ELR (cell line): ENCODE data around the gene SORL1.
"Not testable (repeated sequence)": the region's sequence is repeated elsewhere in the genome, so short reads cannot be mapped to it uniquely, and the experiment has no call there.

ENCODE experiments used
- DNase-seq: peaks from one replicate; pipeline ENCODE4 v3.0.0-alpha.2; 2015; ENCODE audit warnings: low read depth

SORL1 gene, protein sequence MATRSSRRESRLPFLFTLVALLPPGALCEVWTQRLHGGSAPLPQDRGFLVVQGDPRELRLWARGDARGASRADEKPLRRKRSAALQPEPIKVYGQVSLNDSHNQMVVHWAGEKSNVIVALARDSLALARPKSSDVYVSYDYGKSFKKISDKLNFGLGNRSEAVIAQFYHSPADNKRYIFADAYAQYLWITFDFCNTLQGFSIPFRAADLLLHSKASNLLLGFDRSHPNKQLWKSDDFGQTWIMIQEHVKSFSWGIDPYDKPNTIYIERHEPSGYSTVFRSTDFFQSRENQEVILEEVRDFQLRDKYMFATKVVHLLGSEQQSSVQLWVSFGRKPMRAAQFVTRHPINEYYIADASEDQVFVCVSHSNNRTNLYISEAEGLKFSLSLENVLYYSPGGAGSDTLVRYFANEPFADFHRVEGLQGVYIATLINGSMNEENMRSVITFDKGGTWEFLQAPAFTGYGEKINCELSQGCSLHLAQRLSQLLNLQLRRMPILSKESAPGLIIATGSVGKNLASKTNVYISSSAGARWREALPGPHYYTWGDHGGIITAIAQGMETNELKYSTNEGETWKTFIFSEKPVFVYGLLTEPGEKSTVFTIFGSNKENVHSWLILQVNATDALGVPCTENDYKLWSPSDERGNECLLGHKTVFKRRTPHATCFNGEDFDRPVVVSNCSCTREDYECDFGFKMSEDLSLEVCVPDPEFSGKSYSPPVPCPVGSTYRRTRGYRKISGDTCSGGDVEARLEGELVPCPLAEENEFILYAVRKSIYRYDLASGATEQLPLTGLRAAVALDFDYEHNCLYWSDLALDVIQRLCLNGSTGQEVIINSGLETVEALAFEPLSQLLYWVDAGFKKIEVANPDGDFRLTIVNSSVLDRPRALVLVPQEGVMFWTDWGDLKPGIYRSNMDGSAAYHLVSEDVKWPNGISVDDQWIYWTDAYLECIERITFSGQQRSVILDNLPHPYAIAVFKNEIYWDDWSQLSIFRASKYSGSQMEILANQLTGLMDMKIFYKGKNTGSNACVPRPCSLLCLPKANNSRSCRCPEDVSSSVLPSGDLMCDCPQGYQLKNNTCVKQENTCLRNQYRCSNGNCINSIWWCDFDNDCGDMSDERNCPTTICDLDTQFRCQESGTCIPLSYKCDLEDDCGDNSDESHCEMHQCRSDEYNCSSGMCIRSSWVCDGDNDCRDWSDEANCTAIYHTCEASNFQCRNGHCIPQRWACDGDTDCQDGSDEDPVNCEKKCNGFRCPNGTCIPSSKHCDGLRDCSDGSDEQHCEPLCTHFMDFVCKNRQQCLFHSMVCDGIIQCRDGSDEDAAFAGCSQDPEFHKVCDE (N-terminal part only)

DNA sequence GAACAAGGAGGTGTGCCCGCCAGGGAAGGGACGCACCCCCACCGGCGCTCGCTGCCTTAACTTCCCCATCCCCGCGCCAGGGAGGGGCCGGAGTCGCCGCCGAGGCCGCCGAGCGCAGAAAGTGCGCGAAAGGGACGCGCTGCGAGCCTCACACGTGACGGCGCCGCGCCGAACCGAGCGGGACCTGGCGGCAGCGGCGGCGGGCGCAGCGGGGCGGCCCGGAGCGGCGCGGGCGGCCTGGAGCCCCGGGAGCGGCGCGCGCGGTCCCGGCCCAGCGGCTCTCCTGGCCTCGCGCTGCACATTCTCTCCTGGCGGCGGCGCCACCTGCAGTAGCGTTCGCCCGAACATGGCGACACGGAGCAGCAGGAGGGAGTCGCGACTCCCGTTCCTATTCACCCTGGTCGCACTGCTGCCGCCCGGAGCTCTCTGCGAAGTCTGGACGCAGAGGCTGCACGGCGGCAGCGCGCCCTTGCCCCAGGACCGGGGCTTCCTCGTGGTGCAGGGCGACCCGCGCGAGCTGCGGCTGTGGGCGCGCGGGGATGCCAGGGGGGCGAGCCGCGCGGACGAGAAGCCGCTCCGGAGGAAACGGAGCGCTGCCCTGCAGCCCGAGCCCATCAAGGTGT, at the start of gene SORL1:
Gene SORL1, plus strand, starts transcription at position 329 of the 623 bp plus-strand sequence. Its CDS starts 18 bp downstream, at position 347.
- peak; percentile 49 for DNase-seq

DNA sequence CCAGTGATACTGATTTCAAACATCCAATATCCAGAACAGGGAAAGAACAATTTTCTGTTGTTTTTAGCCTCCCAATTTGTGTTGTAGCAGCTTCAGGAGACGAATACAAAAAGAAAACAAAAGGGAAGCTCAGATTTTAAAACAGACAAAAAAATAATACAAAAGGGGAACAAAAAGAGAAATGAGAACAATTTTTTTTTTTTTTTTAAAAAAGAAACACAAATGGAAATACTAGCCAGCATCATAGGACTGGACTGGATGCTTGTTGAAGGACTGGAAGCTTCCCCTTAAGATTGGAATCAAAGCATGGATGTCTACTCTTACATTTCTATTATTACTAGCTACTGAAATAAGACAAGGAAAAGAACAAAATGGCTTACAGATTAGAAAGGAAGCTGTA, 46.5 kb upstream of the SORL1 start:
- DNase-seq: no peak

DNA sequence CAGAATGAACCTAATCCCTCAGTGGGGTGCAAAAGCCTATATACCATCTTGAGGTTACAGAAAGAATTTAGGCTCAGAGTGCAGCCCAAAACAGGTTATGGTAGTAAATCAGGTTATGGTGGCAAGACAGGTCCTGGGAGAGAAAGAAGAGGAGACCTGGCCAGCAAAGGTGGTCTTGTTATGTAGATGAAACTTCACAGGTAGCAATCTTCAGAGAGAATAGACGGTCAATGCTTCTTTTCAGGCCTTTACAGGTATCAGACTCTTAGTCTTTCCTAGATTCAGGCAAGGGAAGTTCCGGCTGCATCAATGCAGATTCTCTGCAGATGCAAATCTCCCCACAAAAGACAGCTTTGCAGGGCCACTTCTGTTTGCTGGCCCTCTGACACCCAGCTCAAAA, 45.8 kb upstream of the SORL1 start:
- DNase-seq: no peak

DNA sequence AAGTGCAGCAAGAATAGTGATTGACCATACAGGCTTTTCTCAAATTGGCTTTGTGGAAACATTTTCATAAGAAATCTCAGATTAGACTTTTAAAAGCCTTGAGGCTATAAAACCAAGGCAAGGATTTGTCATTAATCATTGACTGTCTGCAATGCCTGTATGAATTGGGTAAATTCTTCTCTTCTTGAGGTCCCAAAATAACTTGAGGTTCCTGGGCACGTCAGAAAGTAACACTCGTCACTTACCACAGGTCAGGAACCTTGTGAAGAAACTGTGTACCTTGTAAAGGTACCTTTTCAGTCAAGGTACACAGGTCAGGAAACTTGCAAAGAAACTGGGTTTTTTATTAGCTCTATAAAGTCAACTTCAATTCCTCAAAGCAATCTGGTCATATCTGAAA, 43.3 kb upstream of the SORL1 start:
- DNase-seq: no peak

DNA sequence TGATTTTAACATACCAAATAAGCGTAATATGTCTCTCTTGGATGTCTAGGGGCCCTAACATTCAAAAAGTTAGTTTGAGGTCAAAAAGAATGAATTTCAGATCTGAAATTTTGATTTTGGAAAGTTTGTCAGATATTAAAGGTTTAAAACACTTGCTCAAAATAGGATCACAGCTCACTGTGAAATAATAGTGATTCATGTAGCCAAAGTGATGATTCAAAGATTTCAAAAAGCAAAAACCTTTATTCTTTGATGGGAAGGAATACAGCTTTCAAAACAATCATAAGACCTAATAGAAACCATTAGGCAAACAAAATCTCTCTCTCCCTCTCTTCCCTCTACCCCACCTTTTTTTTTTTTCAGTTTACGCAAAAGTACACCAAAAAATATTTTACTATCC, 42.1 kb upstream of the SORL1 start:
- not testable (repeated sequence) for DNase-seq

DNA sequence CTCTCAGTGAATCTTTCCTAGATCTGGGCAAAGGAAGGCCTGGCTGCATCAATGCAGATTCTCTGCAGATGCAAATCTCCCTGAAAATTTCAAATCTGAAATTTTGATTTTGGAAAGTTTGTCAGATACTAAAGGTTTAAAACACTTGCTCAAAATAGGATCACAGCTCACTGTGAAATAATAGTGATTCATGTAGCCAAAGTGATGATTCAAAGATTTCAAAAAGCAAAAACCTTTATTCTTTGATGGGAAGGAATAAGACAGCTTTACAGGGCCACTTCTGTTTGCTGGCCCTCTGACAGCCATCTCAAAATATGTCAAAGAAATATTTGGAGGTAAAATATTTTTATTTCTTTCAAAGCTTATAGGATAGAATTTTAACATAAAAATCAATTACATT, 40.8 kb upstream of the SORL1 start:
- DNase-seq: not testable (repeated sequence)

DNA sequence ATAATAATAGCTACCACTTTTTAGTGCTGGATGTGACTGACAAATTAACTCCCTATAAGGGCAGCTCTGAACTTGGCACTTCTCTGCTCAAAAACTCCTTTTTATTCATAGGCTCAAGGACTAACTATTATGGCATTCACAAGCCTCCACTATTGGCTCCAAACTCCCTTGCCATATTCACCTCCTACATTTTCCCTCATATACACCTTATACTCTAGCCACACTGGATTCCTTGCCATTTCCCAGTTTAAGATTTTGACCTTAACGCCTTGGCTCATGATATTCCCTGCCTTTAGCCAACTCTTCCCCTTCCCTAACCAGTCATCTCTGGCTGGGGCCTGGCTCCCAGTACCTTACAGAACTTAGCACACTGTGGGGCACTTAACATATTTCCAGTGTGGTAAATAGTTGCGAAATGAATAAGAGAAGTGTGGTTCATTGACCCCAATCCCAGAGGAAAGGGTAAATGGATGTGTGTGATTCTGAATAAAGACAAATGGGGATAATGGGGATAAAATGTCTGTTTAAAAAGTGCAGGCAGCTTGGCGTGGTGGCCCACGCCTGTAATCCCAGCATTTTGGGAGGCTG, 40.0 kb upstream of the SORL1 start:
- DNase-seq: no peak

DNA sequence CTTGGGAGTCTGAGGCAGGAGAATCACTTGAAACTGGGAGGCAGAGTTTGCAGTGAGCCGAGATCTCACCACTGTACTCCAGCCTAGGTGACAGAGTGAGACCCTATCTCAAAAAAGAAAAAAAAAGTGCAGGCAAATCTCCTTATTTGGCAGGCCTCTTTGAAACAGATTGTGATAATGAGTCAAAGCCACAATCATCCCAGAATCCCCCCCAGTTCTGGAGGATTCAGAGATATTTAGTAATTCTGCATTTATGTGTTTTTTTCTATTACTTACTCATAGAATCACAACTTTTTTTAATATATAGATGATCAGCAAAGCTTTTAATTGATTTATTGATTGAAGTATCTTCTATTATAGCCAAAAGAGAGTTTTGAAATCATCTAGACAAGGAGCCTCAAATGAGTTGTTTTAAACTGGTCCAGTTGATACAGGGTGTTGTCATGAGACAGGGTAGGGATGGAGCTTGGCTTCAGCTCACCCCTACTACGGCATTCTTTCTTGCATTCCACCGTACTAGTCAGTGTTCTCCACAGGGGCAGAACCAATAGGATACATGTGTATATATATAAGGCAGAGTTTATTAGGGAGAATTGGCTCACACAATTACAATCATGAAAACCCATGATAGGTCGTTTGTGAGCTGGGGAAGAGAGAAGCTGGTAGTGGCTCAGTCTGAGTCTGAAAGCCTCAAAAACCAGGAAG, 39.3 kb upstream of the SORL1 start:
- no peak for DNase-seq

DNA sequence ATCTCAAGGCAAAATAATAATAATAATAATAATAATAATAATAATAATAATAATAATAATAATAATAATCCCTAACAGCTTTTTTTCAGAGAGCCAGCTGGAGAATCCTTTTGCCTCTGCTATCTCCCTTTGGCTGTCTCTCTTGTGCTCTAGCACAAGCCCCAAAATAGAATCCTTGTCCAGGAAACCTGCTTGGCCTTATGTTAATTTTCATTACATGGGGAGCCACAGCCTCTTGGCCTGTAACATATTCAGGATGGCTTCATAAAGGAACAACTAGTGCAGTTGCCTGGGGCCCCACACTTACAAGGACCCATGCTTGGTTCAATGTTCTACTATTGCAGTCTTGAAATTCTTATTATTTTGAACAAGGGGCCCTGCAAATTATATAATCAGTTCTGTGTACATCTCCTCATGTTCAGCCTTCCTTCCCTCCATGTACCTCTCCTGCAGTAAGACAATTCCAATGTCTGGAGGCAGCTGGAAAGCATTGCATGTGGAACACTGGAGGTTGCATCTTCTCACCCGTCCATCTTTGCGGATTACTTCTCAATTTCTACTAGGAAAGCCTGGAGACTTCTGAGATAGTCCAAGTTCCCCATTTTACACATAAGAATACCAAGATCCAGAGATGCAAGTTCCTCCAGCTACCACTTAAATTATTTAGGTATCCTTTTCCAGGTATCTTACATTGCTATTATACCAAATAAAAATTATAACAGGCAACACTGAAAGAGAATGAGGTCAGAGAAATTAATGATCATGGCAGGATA, 37.8 kb upstream of the SORL1 start:
- no peak for DNase-seq

DNA sequence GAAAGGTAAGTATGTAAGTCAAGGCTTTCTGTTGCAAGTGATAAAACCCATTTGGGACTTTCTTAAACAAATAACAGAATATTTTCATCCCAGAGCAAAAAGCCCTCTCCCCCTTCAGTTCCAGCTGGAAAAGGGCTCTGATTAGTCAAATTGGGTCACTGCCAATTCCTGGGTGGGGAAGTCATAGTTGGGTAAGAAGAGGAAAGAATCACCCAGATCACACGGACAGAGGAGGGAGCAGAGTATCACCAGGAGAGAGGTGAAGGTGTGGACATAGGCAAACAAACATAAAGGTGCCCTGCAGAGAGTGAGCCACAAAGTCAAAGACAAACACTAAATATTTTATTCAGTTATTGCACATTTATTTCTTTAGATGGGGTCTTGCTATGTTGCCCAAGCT, 36.3 kb upstream of the SORL1 start:
- DNase-seq: peak; percentile 11

DNA sequence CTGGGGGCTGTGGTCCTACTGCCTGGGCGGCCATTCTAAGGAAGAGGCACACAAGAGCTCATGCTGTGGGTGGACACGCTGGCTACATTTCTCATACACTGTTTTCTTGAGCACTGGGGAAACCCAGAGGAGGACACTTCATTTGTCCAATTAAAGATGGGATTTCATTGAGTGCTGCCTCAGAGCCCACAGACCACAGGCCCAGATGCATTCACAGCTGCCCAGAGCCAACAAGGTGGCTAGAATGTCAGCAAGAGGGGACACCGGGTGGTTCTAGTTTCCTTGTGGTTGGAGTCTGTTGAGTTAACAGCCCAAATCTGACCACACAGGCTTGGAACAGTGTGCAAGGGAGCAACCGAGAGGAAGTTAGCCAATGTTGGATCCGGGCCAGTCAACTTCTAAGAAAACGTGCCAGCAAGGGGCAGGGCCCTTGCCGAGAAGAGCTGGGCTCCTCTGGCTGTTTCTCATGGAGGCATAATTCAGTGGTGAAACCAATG, 35.0 kb upstream of the SORL1 start:
- DNase-seq: peak; percentile 23

DNA sequence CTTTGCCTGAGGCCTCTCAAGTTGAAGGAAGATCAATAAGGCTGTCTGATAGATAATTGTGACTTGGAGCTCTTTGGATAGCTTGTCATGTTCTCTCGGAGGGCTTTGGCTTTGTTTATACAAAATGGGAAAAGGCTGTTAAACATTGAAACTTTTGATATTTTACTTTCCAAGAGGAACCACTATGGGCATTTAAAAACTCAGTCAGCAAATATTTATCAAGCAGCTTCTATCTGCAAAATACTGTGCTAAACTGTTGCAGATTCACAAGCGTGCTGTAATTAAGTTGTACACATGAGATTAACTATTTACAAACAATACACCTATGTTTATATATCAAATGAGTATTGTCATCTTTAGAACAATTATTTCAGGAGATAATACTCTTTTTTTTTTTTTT, 34.5 kb upstream of the SORL1 start:
- DNase-seq: no peak

DNA sequence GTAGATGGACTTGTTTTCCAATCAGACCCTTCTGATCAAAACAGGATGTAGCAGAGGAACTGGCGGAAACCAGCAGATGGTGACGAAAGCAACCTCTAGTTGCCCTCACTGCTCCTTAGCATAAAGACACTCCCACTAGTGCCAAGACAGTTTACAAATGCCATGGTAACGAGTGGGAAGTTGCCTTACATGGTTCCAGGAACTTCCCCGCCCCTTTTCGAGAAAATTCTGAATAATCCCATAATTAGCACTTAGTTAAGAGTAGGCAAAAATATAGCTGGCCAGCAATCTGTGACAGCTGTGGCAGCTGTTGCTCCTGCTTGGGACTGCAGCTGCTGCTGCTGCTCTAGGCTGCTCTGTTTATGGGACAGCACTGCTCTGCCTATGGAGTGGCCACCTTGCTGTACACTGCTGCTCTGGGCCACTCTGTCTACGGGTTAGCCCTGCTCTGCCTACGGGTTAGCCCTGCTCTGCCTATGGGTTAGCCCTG, 33.4 kb upstream of the SORL1 start:
- no peak for DNase-seq

DNA sequence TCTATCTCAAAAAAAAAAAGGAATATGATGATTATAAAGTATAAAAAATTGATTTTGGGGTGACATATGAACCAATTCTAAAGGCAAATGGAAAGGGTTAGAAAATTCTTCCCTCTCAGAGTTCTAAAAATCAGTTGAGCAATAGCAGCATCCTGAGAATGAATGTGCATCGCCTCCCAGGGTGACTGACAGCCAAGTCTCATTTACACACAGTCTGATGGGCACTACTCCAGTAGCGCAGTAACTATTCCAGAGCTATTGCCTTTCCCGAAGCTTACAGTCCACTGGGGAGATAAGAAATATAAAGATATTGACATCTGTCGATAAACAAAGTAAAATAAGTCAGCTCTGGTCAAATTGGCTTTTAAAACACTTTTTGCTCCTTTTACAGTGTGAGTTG, 32.3 kb upstream of the SORL1 start:
- DNase-seq: no peak

DNA sequence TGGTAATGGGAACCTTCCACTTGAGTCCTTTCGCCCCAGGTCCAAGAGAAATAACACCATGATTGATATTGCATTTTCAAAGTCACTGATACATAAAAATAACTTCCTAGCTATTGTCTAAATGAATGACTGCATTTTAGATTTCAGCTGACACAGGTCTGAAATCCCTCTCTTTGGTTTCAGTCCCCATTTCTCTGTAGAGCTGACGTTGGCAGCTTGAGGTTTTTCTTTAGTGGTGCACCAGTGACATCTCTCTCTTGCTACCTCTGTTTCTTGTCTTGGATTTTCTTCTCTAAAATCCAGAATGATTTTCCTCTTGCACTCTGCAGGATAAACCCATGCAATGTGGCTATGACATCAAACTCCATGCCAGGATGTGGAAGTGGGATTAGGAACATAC, 31.7 kb upstream of the SORL1 start:
- no peak for DNase-seq

DNA sequence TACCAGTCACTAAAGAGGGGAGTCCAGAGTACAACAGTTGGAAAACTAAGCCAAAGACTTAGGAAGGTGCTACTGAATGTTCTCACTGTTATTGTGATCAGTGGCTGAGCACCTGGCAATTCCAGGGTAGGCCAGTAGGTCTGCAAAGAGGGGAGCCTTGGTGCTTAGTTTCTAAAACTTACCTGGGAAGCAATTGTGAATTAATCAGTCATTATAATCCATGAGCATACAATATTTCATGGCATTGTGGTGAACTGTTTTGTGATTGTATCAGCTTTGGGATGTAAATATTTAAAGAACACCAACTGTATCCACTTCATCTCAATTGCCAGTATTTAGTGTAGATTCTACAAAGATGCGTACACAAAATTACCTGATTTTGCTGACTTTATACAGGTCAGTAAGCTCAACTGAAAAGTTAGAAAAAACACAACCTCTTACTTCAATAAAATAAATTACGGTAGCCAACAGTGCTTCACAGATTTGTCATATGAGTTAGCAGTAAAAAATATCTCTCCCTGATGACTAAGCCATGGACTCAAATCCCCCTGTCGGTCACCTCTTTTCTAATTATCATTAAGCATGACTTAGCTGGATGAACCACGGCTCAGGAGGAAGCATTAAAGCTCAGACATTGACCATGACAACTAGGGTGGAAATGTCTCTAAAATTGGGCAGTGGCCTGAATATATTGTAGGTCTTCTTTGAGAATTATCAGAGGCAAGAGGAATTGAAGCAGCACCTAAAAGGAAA, 30.8 kb upstream of the SORL1 start:
- peak; percentile 18 for DNase-seq

DNA sequence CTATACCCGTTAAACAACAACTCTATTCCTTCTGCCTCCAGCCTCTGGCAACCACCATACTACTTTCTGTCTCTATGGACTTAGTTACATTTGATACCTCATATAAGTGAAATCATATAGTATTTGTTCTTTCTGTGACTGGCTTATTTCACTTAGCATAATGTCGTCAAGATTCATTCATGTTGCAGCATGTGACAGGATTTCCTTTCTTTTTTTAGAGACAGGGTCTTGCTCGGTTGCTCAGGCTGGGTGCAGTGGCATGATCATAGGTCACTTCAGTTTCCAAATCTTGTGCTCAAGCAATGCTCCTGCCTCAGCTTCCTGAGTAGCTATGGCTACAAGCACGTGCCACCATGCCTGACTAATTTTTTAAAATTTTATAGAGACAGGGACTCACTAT, 29.4 kb upstream of the SORL1 start:
- no peak for DNase-seq

DNA sequence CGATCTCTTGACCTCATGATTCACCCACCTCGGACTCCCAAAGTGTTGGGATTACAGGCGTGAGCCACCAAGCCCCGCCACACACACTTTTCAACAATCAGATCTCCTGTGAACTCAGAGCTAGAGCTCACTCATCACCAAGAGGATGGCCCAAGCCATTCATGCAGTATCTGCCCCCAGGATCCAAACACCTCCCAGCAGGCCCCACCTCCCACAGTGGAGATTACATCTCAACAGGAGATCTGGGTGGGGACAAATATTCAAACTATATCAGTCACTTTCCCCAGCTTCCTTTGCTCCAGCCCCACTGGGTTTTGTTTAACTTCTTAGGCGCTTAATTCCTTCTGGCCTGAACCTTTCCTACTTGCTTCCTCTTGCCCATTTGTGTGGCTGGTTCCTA, 26.3 kb upstream of the SORL1 start:
- no peak for DNase-seq
